Activated naive CD4-positive, alpha-beta T cell treated with anti-CD3 and anti-CD28 coated beads, Interleukin-2, amount 50 U/mL, for 72 hours (primary cell): ENCODE measurements around the gene MED15. TPM values are rescaled to one million over a fixed set of nuclear protein-coding genes. Genes with fewer than 3 reads are reported as not detected.

ENCODE experiments used
- ATAC-seq, 2 donors: fragments of 150-1000 bp; cut with Tn5 transposase; 2 replicates each; pipeline ENCODE4 v1.10.0; 2021; ENCODE audit warnings: mild to moderate bottlenecking in 2 of 2, moderate library complexity in 2 of 2
- DNase-seq, 2 donors: peaks; one replicate each; pipeline ENCODE4 v3.0.0; 2021 to 2022; ENCODE audit warnings: low spot score in 2 of 2
- H3K27ac Mint-ChIP-seq, 2 donors: one replicate each; pipeline ENCODE4 v1.8.0; 2022; ENCODE audit warnings: mild to moderate bottlenecking in 2 of 2, mixed read lengths in 2 of 2
- H3K36me3 Mint-ChIP-seq, 2 donors: one replicate each; pipeline ENCODE4 v1.8.0; 2022; ENCODE audit warnings: mixed read lengths in 2 of 2
- H3K9me3 Mint-ChIP-seq, 2 donors: one replicate each; pipeline ENCODE4 v1.8.0; 2022; ENCODE audit warnings: mixed read lengths in 2 of 2
- total RNA-seq, 2 donors: library from RNA; stranded (reverse); gene quantifications; one replicate each; pipeline ENCODE4 v1.2.3, GENCODE V29; 2022

The MED15 gene
- total RNA-seq, 2 donors from 2014 or later: 88.9 to 137 TPM

- no peaks in the 10 kb centered on the region for H3K9me3 Mint-ChIP-seq
- DNase-seq (no peak), ATAC-seq (no peak)
- peaks cover 5% of the 10 kb centered on the region in 2 donors for H3K36me3 Mint-ChIP-seq
- peak overlapping the region; percentile 42 to 90 for H3K27ac Mint-ChIP-seq
Observed at GRCh38 chr22:20579273-20580120, 72.1 kb downstream of the MED15 start.

- no peak for DNase-seq
- Mint-ChIP-seq H3K27ac (peak overlapping the region; percentile 42 to 90), H3K9me3 (no peaks in the 10 kb centered on the region), H3K36me3 (no peaks in the 10 kb centered on the region)
- ATAC-seq: no peak
Observed at GRCh38 chr22:20580179-20580578, 72.8 kb downstream of the MED15 start.

DNA sequence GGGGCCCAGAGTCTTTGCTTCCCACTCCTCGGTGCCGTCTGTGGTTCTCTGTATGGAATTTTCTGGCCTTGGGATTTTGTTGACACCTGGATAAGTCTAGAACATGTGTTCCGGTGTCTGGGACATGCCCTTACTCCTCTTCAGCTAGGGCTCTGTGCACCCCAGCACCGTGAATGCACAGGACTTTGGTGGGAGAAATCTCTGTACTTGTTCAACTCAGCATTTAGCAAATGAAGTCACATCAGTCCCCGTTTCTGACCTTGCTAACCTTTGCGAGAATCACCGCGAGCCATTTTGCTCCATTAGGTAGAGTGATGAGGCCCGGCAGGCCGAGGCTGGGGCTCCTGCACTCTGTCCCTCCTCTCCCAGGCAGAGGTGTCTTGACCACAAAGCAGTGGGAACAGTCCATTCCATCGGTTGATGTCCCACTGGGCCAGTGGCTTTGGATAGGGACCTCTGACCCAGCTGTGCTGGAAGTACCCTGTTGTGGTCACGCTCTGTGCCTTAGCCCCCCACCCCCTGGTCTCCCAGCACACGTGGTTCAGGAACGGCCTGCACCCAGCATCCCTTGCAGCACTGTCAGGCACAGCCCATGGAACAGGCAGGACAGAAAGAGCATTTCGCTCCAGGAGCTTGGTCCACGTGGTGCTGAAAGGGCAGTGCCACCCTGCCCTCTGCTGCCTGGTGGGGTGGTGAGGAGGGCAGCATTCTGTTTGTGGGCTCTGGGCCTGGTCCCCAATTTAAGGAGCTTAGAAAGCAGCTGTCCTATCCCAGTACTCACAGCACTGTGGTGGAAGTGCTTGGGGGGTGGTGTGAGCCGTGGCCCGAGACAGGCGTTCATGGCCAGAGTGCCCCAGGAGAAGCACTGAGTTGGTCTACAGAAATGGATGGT, 73.4 kb downstream of the MED15 start:
- Mint-ChIP-seq H3K9me3 (no peaks in the 10 kb centered on the region), H3K36me3 (no peaks in the 10 kb centered on the region), H3K27ac (peak overlapping the region; percentile 42 to 90)
- ATAC-seq (no peak), DNase-seq (no peak)

- Mint-ChIP-seq H3K27ac (peak overlapping the region in 1 of 2 donors; percentile 14), H3K36me3 (no peaks in the 10 kb centered on the region), H3K9me3 (no peaks in the 10 kb centered on the region)
- no peak for DNase-seq
- ATAC-seq: no peak
Observed at GRCh38 chr22:20581503-20582170, 74.2 kb downstream of the MED15 start.

GRCh38 chr22:20582171-20582511, 74.7 kb downstream of the MED15 start:
- no peak for DNase-seq
- ATAC-seq: no peak

GRCh38 chr22:20582520-20583361, 75.3 kb downstream of the MED15 start:
- ATAC-seq (no peak), DNase-seq (no peak)
- H3K36me3 Mint-ChIP-seq: no peaks in the 10 kb centered on the region
- no peaks in the 10 kb centered on the region for H3K9me3 Mint-ChIP-seq
- H3K27ac Mint-ChIP-seq: no peak overlapping the region

More at GRCh38 chr22:20582171-20582511, 74.7 kb downstream of the MED15 start:
- no peak overlapping the region for H3K27ac Mint-ChIP-seq
- no peaks in the 10 kb centered on the region for H3K9me3 Mint-ChIP-seq
- no peaks in the 10 kb centered on the region for H3K36me3 Mint-ChIP-seq

GRCh38 chr22:20583471-20583922, 76.1 kb downstream of the MED15 start:
- no peaks in the 10 kb centered on the region for H3K36me3 Mint-ChIP-seq

GRCh38 chr22:20584029-20584871, 76.8 kb downstream of the MED15 start:
- ATAC-seq (no peak), DNase-seq (no peak)
- Mint-ChIP-seq H3K9me3 (no peaks in the 10 kb centered on the region), H3K27ac (peak overlapping the region; percentile 50 to 86), H3K36me3 (no peaks in the 10 kb centered on the region)

More at GRCh38 chr22:20583471-20583922, 76.1 kb downstream of the MED15 start:
- no peaks in the 10 kb centered on the region for H3K9me3 Mint-ChIP-seq
- ATAC-seq (no peak), DNase-seq (no peak)
- peak overlapping the region in 1 of 2 donors; percentile 50 for H3K27ac Mint-ChIP-seq

- no peaks in the 10 kb centered on the region for H3K36me3 Mint-ChIP-seq
- H3K27ac Mint-ChIP-seq: peak overlapping the region; percentile 65 to 86
- H3K9me3 Mint-ChIP-seq: no peaks in the 10 kb centered on the region
- ATAC-seq: no peak
- DNase-seq: no peak
Observed at GRCh38 chr22:20584872-20585638, 77.6 kb downstream of the MED15 start.

DNA sequence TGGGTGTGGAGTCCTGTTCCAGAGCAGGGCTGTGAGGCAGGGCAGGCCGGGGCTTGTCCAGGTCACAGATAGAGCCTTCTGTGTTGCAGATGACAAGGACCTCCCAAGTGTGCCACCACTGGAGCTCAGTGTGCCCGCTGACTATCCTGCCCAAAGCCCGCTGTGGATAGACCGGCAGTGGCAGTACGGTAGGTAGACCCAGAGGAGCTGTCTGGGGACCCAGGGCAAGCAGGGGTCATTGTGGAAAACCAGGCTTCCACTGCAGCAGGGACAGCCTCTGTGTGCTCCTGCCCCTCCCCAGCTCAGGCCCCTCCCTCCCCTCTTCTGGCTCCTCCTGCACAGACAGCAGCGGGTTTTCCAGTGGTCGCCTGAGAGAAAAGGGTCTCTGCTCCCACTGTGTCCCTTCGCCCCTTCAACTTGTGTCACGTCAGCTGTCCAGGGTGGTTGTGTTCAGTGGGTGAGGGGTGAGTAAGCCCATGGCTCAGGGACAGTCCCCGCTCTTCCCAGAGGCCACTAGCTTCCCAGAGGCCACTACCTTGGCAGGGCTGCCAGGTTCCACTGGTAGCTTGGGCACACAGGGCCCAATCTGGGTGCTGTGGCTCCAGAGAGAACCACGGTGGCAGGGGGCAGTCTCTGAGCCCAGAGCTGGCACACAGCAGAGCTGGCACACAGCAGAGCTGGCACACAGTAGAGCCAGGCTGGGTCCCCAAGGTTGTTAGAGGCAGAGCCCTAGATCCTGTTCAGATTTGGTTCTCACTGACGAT, 78.4 kb downstream of the MED15 start:
- DNase-seq (no peak), ATAC-seq (no peak)
- Mint-ChIP-seq H3K36me3 (no peaks in the 10 kb centered on the region), H3K9me3 (no peaks in the 10 kb centered on the region), H3K27ac (peak overlapping the region; percentile 65 to 86)

DNA sequence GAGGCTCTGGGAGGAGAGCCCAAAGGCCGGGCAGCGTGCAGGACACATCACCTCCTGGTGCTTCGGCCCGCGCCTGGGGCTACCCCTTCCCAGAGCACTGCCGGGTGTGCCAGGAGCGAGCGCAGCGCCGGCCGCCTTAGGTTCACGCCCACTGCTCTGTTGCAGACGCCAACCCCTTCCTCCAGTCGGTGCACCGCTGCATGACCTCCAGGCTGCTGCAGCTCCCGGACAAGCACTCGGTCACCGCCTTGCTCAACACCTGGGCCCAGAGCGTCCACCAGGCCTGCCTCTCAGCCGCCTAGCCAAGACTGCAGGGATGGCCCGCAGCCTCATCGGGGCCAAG, 79.0 kb downstream of the MED15 start:
- DNase-seq: no peak
- no peaks in the 10 kb centered on the region for H3K36me3 Mint-ChIP-seq
- no peak overlapping the region for H3K27ac Mint-ChIP-seq
- H3K9me3 Mint-ChIP-seq: no peaks in the 10 kb centered on the region
- no peak for ATAC-seq

DNA sequence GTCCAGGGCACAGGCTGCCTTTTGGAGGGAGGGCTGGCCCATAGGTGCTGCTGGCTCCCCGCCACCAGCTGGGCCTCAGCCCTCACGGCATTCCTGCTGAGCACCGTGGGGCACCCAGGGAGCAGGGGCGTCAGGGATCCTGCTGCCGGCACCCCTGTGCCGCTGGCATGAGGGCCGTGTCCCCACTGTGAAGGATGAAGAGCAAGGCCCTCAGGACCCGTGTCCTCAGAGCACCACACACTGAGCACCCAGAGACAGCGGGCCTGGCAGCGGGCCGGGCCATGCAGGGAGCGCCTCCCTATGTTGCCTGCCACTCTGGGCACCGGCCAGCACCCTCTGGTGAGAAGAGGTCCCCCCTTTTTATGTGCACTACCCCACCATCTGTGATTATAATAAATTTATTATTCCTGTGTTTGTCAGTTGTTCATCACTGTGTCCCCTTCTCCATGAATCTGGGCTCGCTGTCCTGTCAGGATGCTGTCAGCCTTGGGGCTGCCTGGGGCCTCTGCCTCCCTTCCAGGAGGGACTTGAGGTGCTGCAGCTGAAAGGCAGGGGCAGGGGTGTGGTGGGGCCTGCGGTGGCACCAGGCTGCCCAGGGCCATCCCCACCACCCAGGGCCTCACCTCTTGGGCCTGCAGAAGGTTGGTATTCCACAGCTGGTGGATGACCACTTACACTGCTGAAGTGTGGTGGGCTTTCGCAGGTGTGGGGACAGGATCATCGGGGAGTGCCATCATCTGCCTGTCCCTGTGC, 80.0 kb downstream of the MED15 start:
- DNase-seq: no peak
- Mint-ChIP-seq H3K9me3 (no peaks in the 10 kb centered on the region), H3K36me3 (no peaks in the 10 kb centered on the region), H3K27ac (peak overlapping the region in 1 of 2 donors; percentile 29)
- no peak for ATAC-seq

- ATAC-seq (no peak), DNase-seq (no peak)
- Mint-ChIP-seq H3K27ac (peak overlapping the region in 1 of 2 donors; percentile 55), H3K9me3 (no peaks in the 10 kb centered on the region), H3K36me3 (no peaks in the 10 kb centered on the region)
Observed at GRCh38 chr22:20588092-20588842, 80.9 kb downstream of the MED15 start.
